BE2C (cell line): ENCODE data around the gene IRS2.

Experiments used
- DNase-seq: peaks from one replicate; pipeline ENCODE4 v3.0.0-alpha.2; 2020
- H3K27me3 ChIP-seq: fragments of 250-450 bp; sonication (Bioruptor Pico); 2 replicates; pipeline ENCODE4 v1.5.1; 2020; ENCODE audit warnings: mild to moderate bottlenecking
- H3K36me3 ChIP-seq: fragments of 250-450 bp; sonication (Bioruptor Pico); 2 replicates; pipeline ENCODE4 v1.5.1; 2020; ENCODE audit warnings: mild to moderate bottlenecking
- H3K4me1 ChIP-seq: fragments of 250-450 bp; sonication (Bioruptor Pico); 2 replicates; pipeline ENCODE4 v1.5.1; 2020
- H3K4me3 ChIP-seq: 2 replicates; pipeline ENCODE4 v1.5.1; 2011; ENCODE audit warnings: low read depth, low read length
- H3K9me3 ChIP-seq: fragments of 250-450 bp; sonication (Bioruptor Pico); 2 replicates; pipeline ENCODE4 v1.5.1; 2020
- CTCF ChIP-seq: IDR thresholded peaks from 2 replicates; pipeline ENCODE4 v1.5.1; 2012; ENCODE audit warnings: mild to moderate bottlenecking, low read depth, low read length

IRS2 gene

GRCh38 chr13:109788372-109789111, 2.2 kb upstream of the IRS2 start:
- H3K4me3 ChIP-seq = no peak overlapping the region
- no peaks in the 10 kb centered on the region for H3K9me3 ChIP-seq
- peaks cover under 1% of the 10 kb centered on the region for H3K36me3 ChIP-seq
- peaks cover 4% of the 10 kb centered on the region; the same call in 1 of the 2 replicates for H3K4me1 ChIP-seq
- TF ChIP-seq CTCF = no peak
- H3K27me3 ChIP-seq = peaks cover 13% of the 10 kb centered on the region; the same call in 1 of the 2 replicates
- DNase-seq = no peak

GRCh38 chr13:109787135-109787954, 962 bp upstream of the IRS2 start:
- TF ChIP-seq CTCF = no peak
- Histone ChIP-seq H3K27me3 (peaks cover 25% of the 10 kb centered on the region), H3K4me1 (peaks cover 4% of the 10 kb centered on the region; the same call in 1 of the 2 replicates), H3K4me3 (peak overlapping the region; percentile 77), H3K9me3 (no peaks in the 10 kb centered on the region), H3K36me3 (peaks cover 7% of the 10 kb centered on the region)
- peak; percentile 59 for DNase-seq

- H3K4me3 ChIP-seq = peak overlapping the region; percentile 77
- H3K27me3 ChIP-seq = peaks cover 30% of the 10 kb centered on the region
- H3K4me1 ChIP-seq = peaks cover 4% of the 10 kb centered on the region; the same call in 1 of the 2 replicates
- no peaks in the 10 kb centered on the region for H3K9me3 ChIP-seq
- TF ChIP-seq CTCF = no peak
- H3K36me3 ChIP-seq = peaks cover 14% of the 10 kb centered on the region
- DNase-seq = no peak
These were observed 412 bp downstream of the IRS2 start for GRCh38 chr13:109785892-109786450.

- Histone ChIP-seq H3K36me3 (peaks cover 14% of the 10 kb centered on the region), H3K9me3 (no peaks in the 10 kb centered on the region), H3K4me3 (peak overlapping the region; percentile 77), H3K27me3 (peaks cover 30% of the 10 kb centered on the region), H3K4me1 (peaks cover 4% of the 10 kb centered on the region; the same call in 1 of the 2 replicates)
- no peak for TF ChIP-seq CTCF
- DNase-seq = peak; percentile 63
These were observed 1.1 kb downstream of the IRS2 start for GRCh38 chr13:109785141-109785891.

GRCh38 chr13:109784590-109785140, 1.7 kb downstream of the IRS2 start:
- TF ChIP-seq CTCF = peak; percentile 38
- Histone ChIP-seq H3K4me3 (peak overlapping the region; percentile 87), H3K27me3 (peaks cover 30% of the 10 kb centered on the region), H3K36me3 (peaks cover 14% of the 10 kb centered on the region), H3K9me3 (no peaks in the 10 kb centered on the region), H3K4me1 (peaks cover 4% of the 10 kb centered on the region; the same call in 1 of the 2 replicates)
- DNase-seq = peak; percentile 92
